Lung microvascular endothelial cell (primary cell): ENCODE measurements around the gene MARCHF10. TPM values are rescaled to one million over a fixed set of nuclear protein-coding genes. Genes with fewer than 3 reads are reported as not detected.
"Not testable (repeated sequence)": the region's sequence is repeated elsewhere in the genome, so short reads cannot be mapped to it uniquely, and the experiment has no call there.

Source experiments
- DNase-seq, 2 donors: peaks; one replicate each; pipeline versions ENCODE4 v3.0.0 to v3.0.0-alpha.2; 2010; ENCODE audit warnings: low read depth in 2 of 2
- total RNA-seq: library from RNA; depleted of rRNA; stranded (reverse); fragments of >200 nt; gene quantifications from 2 replicates; pipeline ENCODE4 v1.2.1, GENCODE V29; 2014

The MARCHF10 gene
- total RNA-seq, 1 donor from 2014 or later: under 0.01 TPM

DNA sequence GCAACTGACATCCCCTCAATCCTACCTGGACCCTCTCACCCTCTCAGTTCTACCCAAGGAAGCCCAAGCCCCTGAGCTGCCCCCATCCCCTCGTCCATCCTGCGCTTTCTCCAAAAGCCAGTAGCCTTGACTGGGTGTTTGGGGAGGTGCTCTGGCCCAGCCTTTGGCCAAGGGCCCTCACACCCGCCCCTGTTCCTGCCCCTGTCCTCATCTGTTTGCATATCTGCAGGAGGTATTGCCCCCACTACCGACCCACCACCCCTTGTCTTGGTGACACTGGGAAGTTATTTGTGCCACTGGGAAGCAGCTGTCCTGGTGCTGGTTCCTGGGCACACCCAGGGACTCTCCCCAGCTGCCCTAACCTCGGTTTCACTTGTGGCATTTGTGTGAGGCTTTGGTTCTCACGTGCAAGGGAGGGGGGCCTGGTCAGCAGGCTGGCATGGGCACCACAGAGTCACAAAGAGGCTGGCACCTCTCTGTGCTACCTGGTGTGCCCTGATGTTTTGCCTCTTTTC, 105.3 kb downstream of the MARCHF10 start:
- DNase-seq: no peak

DNA sequence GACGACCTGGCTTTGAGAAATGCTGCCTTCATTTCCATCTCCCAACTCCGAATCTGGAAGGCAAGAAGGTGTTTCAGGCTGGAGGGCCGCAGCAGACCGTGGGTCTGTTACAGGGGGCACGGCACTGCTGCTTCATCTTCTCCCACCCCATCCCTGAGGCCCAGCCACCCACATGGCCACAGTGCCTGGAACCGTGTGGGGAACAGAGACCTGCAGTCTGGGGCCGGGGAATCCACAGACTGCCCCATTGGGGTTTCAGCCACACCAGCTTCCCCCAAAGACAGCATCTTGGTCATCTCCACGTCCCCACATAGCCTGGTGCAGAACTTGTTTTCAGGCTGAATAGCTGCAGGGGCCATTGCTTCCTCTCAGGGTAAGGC, 106.4 kb downstream of the MARCHF10 start:
- no peak for DNase-seq

DNA sequence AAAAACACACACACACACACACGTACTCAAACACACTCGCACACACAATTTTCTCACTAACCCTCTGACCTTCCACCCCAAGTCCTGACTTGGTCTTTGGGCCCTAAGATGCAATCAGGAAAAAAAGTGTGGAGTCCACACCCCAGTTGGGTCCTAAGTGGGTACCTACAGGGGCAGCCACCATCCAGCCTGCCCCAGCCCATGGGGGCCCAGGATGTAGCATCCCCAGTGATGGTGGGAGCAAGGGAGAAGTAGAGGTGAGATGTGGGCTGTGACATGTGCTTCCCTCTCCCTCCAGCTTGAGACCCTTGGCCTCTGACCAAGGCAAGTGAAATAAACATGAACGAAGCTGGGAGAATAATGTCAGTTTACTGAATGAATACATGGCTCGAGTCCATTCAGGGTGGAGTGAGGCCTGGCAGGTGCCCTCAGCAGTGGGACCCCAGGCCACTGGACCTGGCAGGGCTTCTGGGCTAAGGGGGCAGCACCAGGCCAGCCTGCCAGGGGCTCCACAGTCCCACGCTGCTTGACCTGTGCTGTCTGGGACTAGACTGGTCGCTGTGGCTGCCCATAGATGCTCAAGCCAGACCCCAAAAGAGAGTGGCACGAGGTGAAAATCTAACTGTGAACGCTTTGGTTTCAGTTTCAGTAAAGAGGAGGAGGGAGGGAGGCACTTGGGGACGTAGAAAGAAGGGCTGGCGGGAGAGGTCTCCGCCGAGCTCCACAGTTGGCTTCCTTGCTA, 107.0 kb downstream of the MARCHF10 start:
- DNase-seq: no peak

DNA sequence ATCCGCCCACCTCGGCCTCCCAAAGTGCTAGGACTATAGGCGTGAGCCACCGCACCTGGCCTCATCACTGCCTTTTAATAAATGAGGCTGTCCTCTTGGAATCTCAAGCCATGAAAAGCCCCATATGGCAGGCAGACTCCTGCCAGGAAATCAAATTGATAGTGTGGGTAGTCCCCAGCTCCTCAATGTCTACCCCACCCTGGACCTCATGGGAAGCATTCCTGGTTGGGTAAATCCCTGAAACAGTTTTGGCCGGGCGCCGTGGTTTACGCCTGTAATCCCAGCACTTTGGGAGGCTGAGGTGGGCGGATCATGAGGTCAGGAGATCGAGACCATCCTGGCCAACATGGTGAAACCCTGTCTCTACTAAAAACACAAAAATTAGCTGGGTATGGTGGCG, 109.7 kb downstream of the MARCHF10 start:
- DNase-seq: not testable (repeated sequence)

DNA sequence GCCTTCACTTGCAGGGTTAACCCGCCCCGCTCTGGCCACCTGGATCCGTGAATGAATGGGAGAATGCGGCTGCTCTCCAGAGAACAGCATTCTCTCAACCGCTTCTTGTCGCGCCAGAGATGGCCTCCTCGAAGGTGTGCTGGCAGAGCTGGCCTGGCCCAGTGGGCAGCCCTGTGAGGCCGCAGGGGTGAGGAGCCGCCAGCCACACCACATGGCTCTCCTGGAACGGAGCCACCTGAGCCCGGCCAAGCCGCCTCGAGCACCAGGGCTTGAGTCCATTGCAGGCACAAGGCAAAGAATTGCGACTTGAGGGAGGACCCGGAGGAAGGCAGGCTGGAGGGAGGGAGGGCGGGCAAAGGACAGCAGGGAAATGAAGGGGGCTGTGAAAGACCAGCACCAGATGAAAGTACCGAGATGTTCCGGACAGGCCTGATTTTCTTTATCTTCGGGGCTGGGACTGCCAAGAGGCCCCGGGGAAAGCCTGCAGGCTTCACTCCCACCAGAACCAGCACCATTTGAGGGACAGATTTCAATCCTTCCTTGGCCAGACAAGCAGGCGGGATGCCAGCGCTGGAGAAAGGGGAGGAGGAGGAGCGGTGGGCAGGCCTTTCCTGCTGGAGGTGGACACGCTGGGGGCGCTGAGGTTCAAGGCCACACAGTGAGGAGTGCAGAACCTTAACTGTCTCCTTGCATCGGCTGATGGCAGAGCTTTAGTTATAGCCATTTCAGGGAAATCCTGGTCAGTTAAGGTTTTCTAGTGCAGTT, 111.2 kb downstream of the MARCHF10 start:
- no peak for DNase-seq

DNA sequence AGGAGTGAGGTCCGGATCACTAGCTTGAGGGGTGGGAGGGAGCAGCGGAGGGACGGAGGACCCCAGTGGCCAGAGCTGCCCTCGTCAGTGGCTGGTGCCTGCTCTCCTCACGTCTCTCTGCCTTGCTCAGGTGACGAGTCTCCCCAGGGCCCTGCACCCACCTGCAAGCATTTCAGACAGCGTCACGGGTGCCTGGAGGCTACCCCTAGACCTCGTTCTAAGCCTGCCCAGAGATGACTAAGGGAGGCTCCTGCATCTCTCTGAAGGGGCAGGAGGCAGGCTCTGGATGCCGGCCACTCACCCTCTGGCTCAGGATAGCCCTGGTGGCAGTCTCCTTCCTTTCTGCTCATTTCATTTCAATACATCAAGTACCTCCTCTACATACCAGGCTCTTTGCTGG, 111.9 kb downstream of the MARCHF10 start:
- no peak for DNase-seq

DNA sequence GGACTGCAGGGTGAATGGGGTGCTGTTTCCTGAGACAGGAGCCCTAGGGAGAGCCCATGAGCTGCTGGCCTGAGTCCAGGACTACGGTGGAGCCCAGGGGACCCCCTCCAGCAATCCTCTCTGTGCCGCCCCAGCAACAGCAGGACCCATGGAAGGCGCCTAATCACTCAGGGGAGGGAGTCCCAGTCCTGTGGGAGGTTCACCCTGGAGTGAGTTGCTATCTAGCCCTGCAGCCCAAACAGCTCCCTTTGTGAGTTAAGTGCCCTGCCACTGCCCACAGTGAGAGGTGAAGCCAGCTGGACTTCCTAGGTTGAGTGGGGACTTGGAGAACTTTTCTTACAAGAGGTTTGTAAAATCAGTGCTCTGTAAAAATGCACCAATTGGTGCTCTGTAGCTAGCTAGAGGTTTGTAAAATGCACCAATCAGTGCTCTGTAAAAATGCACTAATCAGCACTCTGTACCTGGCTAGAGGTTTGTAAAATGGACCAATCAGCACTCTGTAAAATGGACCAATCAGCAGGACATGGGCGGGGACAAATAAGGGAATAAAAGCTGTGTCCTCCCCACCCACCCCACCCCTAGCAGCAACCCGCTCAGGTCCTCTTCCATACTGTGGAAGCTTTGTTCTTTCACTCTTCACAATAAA, 112.9 kb downstream of the MARCHF10 start:
- DNase-seq: not testable (repeated sequence)

DNA sequence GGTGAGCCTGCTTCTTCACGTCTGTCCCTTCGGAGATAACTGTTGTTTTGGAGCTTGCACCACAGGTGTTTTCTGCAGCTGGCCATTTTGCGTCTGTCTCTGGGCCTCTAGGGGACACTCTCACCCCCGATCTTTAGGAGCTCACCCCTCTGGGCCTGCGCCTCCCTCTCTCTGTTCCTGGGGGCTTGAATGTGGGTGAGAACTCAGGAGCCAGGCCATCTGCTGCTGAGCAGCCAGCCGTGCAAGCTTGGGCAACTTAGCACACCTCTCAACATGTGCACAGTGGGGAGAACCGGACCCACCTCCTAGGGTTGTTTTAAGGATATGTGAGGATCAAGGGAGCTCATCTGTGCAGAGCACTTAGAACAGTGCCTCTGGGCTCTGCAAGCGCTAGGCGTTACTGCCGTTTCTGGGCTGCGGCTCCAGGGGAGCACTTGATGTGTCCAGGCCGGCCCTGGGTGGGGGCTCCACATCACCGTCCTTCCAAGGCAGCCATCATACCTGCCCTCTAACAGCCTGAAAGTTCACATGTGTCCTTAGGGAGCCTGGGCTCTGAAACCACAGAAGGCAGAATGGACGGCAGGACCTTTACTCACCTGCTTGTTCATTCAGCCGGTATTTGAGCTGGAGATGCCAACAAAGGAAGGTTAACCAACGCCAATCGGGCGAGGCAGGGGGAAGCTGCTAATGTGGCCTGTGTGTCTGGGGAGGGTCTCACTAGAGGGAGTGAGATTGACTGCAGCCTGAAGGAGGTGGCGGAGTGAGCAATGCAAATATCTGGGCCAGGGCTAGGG, 114.3 kb downstream of the MARCHF10 start:
- DNase-seq: no peak

DNA sequence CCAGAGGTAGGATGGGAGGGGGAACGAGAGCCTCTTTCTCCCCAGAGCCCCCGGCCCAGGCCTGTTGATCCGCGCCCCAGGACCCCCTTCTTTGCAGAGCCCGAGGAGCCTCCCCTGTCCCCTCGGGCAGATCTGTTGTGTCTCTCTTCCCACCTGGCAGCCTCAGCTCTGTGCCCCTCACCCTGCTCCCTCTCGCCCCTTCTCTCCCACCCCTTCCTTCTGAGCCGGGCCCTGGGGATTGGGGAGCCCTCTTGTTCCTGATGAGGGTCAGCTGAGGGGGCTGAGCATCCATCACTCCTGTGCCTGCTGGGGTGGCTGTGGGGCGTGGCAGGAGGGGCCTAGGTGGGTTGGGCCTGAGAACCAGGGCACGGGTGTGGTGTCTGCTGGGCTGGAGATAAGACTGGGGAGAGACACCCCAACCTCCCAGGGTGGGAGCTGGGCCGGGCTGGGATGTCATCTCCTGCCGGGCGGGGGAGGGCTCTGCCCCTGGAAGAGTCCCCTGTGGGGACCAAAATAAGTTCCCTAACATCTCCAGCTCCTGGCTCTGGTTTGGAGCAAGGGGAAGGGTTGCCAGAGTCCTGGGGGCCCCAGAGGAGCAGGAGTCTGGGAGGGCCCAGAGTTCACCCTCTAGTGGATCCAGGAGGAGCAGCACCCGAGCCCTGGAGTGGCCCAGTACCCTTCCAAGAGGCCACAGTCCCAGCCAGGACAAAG, 115.2 kb downstream of the MARCHF10 start:
- DNase-seq: peak in 1 of 2 donors; percentile 29

DNA sequence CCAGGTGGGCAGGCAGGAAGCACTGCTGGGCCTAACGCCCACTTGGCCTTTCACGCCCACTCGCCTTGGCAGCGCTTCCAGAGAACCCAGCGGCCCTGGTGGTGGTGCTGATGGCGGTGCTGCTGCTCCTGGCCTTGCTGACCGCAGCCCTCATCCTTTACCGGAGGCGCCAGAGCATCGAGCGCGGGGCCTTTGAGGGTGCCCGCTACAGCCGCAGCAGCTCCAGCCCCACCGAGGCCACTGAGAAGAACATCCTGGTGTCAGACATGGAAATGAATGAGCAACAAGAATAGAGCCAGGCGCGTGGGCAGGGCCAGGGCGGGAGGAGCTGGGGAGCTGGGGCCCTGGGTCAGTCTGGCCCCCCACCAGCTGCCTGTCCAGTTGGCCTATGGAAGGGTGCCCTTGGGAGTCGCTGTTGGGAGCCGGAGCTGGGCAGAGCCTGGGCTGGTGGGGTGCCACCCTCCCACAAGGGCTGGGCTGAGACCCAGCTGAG, 115.9 kb downstream of the MARCHF10 start:
- no peak for DNase-seq

DNA sequence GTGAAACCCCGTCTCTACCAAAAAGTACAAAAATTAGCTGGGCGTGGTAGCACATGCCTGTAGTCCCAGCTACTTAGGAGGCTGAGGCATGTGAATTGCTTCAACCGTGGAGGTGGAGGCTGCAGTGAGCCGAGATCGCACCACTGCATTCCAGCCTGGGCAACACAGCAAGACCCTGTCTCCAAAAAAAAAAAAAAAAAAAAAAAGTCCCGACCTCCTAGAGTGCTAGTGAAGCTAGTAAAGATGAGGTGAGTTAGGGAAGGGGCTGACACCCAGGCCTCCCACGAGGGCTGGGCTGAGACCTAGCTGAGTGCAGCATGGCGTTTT, 116.6 kb downstream of the MARCHF10 start:
- not testable (repeated sequence) for DNase-seq

DNA sequence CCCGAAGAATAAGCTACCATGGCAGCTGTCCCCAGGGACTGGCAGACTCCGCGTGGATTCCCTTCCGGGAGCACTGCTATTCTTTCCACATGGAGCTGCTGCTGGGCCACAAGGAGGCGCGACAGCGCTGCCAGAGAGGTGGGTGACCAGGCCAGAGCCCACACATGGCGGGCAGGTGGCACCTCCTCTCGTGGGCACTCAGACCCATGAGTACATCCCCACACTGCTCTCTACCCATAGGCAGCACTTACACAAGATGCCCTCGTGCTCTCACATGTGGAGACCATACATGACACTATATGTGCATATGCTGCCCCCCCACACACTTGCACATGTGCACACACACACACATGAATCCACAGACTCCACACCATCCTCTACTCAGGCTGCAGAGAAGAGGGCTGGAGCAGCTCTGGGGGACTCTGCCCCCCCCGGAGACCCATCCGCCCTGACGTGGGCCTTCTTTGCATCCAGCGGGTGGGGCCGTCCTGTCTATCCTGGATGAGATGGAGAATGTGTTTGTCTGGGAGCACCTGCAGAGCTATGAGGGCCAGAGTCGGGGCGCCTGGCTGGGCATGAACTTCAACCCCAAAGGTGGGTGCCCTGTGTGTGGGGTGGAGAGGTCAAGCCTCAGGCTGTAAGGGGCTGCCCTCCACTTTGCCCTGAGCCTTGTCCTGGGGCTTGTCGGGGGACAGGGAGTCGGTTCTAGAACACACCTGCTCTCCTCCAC, 117.8 kb downstream of the MARCHF10 start:
- no peak for DNase-seq

DNA sequence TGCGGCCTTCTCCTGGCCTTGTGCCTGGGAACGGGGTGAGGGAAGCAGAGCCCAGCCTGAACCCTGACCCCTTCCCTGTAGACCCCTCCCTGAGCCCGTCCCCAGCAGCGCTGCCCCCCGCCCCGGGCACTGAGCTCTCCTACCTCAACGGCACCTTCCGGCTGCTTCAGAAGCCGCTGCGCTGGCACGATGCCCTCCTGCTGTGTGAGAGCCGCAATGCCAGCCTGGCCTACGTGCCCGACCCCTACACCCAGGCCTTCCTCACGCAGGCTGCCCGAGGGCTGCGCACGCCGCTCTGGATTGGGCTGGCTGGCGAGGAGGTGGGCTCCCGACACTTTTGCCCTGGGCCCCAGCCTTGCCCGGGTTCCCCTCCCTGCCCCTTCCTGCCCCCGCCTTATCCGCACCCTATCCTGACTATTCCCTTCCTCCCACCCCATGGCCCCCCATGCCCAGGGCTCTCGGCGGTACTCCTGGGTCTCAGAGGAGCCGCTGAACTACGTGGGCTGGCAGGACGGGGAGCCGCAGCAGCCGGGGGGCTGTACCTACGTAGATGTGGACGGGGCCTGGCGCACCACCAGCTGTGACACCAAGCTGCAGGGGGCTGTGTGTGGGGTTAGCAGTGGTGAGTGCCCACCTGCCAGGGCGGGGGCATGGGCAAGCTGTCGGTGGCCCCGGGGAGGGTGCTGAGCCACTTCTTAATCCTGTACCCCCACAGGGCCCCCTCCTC, 118.5 kb downstream of the MARCHF10 start:
- no peak for DNase-seq

DNA sequence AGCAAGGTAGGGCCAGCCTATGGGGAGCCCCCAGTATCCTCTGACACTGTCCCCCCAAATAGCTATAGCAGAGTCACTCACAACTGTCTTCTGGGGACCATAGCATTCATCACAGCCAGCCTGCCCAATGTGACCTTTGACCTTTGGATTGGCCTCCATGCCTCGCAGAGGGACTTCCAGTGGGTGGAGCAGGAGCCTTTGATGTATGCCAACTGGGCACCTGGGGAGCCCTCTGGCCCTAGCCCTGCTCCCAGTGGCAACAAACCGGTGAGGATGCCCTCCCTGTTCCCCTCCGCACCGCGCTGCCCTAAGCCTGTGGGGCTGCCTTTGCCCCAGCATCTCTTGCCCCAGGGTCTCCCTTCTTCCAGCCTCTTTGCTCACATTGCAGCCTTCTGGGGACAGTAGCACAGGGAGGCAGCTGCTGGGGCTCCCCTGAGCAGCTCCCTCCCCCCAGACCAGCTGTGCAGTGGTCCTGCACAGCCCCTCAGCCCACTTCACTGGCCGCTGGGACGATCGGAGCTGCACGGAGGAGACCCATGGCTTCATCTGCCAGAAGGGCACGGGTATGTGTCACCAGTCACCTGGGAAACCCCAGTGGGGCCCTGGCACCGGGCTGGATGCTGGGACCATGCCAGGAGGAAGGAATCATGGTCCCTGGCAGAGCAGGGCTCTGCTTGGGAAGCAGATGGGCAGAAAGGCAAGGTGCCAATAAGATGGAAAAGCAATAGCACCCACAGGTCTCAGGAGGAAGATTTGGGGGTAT, 119.5 kb downstream of the MARCHF10 start:
- no peak for DNase-seq

DNA sequence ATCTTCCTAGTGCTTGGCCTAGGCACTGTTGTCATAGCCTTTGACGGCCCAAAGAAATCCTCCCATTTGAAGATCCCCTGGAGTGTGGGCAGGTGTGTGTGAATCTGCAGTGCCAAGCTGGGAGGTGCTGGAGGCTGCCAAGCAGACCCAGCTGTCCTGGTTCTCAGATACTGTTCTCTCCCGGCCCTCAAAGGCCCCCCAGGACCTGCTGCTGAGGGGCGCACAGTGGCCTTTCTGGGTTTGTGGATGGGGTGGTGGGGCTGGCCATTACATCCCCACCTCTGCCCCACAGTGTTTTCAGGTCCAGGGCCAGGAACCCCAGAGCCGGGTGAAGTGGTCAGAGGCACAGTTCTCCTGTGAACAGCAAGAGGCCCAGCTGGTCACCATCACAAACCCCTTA, 120.1 kb downstream of the MARCHF10 start:
- DNase-seq: no peak

DNA sequence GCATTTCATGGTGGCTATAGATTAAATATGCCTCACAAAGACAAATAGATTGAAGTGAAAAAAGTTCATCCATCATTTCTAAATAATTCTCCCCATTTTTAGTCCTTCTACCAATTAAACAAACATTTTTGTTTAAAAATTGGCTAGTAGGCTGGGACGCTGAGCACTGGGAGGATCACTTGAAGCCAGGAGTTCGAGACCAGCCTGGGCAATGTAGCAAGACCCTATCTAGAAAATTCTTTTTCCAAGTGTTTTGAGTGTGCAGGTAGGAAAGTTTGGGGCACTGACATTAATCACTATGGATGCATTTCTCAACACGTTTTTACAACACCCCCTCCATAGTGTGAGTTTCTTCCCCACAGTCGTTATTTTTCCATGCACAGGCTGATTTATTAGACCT, 123.9 kb downstream of the MARCHF10 start:
- no peak for DNase-seq

DNA sequence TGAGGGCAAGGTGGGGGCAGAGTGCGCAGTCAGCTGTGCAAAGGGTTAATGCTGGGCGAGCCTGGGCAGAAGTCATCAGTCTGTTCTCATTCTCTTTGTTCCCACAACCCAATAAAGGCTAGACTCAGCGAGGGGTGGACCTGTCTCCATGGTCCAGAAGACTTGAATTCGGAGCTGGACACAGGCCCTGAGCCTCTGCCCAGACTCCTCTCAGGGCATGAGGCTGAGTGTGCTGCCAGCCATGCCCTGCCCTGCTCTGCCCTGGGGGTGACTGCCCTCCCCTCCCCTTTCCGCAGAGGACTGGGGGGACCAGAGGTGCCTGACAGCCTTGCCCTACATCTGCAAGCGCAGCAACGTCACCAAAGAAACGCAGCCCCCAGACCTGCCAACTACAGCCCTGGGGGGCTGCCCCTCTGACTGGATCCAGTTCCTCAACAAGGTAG, 126.2 kb downstream of the MARCHF10 start:
- no peak for DNase-seq

DNA sequence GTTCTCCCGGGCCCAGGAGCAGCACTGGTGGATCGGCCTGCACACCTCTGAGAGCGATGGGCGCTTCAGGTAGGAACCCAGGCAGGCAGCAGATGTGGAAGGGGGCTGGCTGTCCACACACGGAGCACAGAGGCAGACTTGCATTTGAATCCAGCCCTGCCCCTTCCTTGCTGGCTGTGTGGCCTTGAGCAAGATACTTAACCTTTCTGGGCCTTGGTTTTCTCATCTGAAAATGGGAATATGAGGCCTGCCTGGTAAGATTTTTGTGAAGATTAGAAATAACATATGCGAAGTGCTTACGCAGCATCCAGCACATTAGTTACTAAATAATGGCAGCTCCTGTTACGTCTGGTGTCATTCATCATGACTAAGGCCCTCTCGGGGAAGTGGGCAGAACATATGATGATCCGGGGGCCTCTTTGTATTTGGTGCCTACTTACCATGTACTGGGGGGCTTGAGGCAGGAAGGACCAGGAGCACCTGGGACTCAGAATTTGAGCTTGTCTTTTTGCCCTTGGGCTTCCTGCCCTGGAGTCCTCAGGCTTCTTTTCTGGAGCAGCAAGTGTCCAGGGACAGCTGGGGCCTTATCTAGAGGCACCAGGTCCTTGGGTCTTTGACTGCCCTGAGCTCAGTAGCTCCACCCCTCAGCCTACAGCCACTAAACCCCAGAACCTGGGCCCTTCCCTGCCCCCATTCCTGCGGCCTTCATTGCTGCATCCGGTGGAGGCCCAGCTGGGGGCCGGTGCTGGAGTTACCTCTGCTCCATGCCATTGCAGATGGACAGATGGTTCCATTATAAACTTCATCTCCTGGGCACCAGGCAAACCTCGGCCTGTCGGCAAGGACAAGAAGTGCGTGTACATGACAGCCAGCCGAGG, 126.8 kb downstream of the MARCHF10 start:
- no peak for DNase-seq
